ENCODE measurements around the gene PUDP.

Gene PUDP

DNA sequence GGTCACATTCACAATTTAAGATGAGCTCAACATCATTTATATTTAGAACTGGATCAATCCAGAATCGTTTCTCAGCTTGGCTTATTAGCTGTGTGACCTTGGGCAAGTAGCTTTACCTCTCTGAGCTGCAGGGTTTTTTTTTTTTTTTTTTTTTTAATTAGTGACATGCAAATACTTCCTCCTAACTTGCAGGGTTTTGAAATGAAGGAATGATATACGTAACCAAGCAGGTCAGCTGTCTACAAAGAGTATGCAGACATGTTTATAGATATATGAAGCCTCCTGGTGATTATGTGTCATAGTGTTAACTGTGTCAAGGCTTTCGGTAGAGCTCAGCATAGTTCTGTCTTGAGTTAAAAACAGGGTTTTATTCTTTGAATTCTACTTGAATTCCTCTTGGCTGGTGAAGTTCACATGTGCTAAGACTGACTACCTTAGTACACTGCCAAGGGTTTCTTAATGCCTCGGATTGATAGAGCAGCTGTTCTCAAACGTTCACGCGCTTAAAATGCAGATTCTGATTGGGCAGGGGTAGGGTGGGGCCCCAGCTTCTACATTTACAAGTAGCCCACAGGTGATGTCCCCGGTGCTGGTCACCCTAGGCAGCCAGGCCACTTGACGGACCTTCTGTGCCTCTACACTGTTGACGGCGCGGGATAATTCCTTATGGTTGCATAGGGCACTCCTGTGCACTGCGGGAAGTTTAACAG lies 1.1 kb downstream of the PUDP start:
- DNase-seq, result peak; percentile 57

DNA sequence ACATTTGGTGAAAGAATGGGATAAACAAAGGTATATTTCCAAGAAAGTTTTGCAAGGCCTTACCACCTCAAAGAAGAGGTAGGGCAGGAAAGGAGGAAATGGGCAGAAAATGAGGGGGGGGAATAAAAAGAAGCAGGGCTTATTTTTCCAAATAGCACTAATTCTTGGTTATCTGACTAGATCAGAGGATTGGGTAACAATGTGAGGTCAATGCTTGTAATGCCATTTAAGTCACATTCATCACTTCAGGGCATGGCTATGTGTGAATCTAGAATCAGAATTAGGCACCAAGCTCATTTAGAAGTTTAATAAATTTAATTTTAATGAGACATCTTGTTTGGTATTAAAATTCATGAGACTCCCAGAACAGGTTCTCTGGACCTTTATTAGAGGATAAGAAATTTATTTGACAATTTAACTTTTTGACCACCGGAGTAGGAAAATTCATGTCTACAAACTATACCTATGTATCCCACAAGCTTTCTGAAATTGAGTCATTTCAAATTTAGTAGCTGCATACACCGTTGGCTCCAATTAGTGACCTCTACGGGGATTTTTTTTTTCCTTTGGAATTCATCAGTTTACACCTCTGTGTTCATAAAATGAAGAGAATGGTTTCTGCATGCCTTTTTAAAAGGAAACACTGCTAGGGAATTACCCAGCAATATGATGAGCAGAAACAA lies 1.8 kb downstream of the PUDP start:
- peak; percentile 2 for DNase-seq

DNA sequence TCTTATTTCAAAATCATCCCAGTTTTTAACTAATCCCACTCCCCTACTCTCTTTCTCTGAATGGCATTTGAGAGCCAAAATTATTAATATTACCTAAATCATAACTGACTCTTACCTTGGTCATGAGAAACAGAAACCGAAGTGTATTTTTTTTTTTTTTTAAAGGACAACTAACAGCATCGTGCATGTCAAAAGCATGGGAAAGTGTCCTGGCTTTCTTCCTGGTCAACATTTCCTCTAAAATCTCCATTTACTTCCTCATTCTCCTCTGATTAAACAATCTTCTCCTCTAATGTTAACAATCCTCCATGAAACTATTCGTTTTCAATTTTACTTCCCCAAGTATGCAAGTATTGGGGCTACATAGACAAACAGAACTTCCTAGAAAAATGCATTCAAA lies 2.5 kb downstream of the PUDP start:
- DNase-seq, result peak; percentile 45

DNA sequence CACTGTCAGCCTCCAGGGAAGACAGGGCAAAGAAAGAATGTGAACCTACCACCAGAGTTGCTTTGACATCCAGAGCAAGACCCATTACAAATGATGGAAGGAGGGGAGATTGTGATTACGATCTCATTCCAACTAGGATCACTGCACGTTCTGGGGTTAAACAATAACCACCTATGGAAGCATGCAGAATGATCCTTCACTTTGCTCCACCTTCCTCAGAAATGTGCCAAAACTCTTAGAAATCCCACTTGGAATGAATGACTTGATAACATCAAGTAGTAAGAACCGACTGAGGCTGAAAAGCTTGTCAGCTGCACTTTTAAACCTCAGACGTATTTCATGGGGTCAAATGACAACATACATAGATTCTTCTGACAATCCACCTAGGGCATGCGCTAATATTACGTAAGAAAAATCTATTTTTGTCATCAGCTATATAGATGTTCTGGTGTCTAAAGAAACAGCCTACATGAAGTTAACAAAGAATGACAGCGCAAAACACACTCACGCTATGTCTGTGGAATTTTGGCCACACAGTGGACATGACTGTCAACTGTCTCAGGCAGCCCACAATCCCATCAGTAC lies 3.9 kb downstream of the PUDP start:
- no peak for DNase-seq

DNA sequence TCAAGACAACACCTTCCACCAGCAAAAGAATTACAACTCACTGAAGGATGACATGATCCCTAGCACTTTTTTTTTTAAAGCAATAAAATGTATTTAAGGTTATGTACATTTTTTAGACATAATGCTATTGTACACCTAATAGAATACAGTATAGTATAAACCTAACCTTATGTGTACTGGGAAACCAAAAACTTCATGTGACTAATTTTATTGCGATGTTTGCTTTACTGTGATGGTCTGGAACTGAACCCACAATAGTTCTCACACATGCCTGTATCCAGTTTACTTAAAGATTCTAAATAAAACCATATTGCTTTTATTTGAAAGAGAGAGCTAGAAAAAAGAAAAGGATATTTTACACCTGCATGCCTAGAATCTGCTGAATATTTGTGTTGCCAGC lies 4.9 kb downstream of the PUDP start:
- DNase-seq, result no peak

DNA sequence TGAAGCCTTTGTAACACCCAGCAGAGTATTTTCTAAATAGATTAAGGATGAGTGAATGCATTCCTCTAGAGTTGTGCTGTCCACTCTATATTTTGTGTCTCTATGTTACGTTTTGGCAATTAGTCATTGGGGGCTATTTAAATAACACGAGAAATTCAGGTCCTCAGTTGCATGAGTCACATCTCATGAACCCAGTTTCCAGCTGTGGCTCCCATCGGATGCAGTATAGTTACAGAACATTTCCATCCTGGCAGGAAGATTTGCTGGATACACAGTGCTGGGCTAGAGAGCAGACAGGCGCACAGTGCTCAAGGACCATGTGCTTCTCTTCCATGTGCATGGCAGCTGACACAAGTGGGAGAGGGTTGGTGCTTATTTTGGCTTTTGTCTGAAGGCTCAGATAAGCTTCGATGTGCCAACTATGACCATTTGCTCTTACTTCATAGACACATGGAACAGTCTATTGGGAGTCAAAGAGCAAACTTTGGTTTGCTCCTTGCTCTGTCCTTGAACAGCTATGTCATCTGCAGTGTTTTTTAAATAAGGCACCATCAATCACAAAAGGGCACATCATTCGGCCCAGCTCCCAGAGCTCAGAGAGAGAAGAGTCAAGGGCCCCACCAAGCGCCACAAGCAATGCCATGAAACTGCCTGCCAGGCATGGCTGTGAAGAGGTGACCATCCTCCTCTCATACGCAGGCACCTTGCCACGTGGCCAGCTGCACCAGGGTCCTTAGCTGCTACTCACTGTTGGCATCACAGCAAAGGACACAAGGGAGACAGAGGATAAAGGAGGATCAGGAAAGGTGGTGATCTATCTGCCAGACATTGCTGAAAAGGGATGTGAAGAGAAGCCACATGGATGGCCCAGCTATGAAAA lies 8.5 kb downstream of the PUDP start:
- no peak for DNase-seq

DNA sequence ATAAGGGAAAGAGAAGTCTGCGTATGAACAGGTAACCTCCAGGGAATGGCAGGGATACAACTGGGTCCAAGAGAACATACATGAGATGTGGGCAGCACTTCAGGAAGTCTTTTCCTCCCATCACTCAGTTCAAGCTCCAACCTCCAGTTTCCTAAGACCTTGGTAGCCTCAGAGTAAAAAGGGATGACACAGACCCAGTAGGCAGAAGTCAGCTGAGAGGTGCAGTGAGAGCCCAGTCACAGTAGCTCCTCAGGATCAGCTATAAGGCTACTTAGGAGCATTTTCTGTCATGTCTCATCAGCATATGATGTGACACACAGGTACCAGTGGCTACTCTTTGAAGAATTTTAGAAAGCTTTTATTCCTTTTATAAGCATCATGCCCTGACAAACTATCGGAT lies 13.0 kb downstream of the PUDP start:
- DNase-seq, result no peak

DNA sequence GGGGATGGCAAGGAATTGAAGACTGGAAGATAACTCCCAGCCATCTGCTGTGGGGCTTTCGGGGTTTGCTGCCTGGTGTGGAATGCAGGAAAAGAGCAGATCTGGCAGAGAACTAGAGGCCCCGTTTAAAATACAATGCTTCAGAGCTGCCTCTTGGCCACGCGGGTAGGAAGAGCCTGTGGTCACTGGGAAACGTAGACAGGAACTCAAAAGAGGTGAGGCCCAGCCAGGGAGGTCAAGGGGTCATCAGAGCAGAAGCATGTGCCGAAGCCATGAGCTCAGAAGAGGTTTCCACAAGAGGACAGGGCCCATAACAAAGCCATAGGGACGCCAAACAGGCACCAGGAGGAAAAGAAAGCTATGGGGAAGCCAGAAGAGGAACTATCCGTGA lies 14.9 kb downstream of the PUDP start:
- DNase-seq, result no peak

DNA sequence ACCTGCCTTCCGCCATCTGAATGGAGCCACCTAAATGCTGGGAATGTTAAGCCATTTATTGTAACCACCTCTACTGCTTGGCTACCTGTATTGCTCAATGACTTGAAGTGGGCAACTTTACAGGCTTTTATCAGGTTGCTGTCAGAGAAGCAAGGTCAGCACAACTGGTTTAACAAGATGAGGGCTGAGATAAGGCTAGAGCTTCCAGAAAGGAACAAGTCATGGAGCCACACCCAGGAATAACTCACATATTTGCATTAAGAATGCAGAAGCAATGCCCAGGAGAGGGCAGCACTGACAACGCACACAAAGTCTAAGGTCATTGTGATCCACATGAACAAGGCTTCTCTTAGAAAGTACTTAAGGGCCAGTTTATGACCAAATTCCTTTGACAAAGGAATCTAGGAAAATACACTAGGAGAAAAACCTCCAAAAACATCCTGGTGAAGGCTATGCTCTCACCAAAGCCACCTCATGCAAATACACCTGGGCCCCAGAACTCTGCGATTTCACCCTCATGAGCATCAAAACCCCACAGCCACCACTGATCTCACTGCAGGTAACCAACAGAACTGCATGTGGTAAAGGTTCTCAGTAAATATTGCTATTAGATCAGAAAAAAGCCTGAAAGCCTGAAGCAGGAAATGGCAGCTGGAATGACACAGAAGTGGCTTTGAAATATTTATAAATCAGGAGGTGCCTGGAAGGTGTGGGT lies 15.5 kb downstream of the PUDP start:
- peak; percentile 59 for DNase-seq

DNA sequence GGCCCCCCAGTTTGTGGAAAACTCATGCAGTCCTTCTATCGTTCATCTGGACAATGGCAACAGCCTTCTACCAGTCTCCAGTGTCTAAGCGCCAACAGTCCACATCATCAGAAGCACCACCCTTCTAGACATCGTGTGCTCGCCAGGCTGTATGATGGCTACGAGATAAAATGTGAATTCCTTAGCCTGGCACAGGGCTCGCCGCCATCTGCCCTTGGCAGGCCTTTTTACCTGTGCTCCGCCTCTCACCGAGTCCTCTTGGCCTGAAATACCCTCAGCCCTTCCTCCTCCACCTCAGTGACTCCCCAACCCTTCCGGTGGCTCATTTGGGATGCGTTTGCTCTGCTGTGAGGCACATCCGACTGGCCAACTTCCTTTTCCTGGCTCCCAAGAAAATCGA lies 16.3 kb downstream of the PUDP start:
- no peak for DNase-seq

DNA sequence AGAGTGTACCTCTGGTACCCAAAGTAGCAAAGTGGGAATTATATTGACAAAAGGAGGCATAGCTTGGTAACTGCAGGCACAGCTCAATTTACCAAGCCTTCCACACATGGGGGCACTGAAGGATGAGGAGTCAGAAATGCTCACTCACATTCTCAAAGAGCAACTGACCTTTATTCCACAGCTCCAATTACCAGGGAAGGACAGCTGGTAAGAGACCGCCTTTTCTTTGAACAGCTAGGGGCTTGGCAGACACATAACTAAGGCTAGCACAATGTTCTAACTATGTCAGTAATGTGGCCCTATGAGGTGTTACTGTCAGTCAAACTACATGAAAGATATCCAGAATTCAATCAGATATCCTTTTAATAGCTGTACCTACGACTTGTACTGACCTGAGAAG lies 20.9 kb downstream of the PUDP start:
- DNase-seq, result no peak

DNA sequence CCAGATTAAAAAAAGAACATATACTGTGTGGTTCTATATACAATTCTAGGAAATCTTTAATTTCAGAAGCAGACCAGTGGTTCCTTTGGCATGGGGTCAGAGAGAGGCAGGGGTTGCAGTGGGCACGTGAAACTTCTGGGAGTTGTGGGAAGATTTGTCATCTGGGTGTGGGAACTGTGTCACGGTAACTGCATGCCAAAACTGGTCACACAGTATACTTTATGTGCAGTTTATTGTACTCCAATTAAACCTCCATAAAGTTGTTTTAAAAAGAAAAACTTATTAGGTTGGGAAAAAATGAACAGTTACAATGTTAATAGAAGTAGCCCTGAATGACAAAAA lies 27.1 kb downstream of the PUDP start:
- DNase-seq, result no peak

DNA sequence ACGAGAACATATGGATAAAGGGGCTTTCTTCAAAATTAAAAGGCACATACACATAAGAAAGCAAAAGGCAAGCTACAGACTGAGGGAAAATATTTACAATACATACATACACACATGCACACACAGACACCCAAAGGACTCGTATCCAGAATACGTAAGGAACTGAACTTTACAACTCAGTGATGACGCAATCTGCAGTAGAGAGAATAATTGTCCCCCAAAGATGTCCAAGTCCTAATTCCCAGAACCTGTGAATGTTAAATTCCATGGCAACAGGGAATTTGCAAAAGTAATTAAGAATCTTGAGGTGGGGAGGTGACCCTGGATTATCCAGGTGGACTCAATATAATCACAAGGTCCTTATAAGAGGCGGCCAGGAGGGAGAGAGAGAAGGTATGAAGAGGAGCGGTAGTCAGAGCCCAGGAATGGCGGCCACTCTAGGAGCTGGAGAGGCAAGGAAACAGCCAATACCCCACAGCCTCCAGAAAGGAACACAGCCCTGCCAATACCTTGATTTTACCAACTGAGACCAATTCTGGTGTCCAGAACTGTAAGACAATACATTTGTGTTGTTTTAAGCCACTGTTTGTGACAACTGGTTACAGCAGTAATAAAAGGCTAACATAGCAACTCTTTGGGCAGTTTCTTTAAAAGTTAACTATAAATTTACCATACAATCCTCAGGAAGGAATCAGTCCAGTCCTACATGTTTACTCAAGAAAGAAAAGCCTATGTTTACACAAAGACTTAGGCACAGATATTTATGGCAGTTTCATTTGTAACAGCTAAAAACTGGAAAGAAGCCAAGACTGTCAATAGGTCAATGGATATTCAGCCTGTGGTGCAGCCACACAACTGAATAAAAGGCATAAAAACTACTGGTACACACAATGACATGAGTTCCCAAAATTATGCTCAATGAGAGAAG lies 27.7 kb downstream of the PUDP start:
- DNase-seq, result peak; percentile 62

DNA sequence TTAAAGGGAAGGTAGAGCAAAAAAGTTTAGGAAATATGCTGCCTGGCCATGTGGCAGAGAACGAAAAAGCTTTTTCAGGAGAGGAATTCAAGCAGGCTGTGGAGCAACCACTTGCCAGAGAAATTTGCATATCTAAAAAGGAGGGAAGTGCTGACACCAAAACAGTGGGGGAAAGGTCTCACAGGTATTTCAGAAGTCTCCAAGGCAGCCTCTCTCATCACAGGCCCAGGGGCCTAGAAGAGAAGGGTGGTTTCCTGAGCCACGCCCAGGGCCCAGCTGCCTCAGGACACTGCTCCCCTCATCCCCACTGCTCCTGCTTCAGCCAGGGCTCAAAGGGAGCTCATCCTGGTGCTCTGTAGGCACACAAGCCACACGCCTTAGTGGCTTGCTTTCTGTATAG lies 30.4 kb downstream of the PUDP start:
- DNase-seq, result no peak

DNA sequence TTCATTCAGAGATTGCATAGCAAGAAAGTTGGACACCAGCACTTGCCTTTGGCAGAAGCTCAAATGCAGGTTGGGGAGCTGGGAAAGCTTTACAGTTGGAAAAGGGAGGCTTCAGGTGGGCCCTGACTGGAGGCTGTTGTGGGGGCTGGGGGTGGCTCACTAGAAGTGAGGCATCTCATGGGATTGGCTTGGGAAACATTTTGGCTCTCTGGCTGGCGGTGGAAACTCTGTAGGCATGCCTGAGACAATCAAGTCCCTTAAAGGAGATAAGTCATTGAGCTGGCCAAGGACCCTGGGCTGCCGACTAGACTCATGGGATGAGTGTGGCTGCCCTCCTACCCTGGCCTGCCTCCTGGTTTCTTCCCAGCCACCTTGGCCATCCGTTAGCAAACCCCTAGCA lies 31.9 kb downstream of the PUDP start:
- no peak for DNase-seq

DNA sequence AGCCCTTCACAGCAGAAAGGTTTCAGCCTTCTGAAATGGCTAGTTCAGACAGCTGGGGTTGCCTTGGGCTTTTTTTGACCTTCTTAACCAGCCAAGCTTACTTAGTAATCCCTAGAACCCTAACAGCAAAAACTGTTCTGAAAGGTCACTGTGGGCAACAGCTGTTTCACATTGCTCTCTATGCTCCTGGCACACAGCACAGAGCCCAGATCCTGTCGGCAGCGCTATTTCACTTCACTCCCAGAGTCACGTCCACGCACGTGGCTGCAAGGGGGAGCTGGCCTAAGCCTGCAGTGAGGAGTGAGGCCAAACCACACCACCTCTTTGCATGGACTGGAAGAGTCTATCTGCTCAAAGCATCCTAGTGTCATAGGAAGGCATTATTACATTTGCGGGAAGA lies 32.4 kb downstream of the PUDP start:
- no peak for DNase-seq

DNA sequence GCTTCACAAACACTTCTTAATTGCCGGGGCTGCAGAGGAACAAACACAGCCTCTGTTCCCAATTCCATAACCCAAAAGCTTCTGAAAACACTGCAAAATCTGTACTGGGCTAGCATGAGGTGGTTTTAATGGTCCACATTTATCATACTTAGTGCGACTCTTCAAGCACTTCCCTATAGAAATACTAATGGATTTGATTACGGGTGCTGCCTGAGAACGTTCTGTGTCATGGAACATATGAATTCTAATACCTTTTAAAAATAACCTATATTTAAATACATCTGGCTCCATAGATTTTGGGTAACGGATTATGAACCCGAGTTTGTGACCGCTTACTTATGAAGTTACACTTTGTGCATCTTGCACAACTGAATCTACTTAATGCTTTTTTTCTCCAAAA lies 35.9 kb downstream of the PUDP start:
- no peak for DNase-seq

DNA sequence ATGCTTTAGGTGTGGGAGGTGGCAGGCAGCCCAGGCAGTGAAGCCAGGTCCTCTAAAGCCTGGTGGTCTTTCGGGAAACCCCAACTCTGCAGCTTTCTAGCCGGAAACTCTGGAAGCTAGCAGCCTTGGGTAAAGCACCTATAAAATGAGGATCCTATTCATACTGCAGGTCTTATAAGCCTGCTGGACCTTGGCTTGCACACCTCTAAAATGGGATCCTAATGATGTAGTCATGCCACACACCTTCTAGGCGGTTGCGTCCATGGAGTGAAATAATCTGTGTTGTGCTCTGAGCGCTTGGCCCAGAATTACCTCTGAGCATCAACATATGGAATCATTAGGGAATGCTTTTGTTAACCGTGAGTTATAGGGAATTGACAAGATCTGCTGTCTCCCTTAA lies 36.4 kb downstream of the PUDP start:
- DNase-seq, result no peak

DNA sequence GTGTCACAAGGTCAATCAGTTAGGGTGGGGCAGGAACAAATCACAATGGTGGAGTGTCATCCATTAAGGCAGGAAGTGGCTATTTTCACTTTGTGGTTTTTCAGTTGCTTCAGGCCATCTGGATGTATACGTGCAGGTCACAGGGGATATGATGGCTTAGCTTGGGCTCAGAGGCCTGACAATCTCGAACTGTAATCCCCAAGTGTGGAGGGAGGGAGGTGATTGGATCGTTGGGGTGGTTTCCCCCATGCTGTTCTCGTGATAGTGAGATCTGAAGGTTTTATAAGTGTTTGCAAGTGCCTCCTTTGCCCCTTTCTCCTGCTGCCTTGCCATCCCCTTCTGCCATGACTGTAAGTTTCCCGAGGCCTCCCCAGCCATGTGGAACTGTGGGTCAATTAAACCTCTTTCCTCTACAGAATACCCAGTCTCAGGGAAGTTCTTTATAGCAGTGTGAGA lies 37.1 kb downstream of the PUDP start:
- DNase-seq, result no peak

DNA sequence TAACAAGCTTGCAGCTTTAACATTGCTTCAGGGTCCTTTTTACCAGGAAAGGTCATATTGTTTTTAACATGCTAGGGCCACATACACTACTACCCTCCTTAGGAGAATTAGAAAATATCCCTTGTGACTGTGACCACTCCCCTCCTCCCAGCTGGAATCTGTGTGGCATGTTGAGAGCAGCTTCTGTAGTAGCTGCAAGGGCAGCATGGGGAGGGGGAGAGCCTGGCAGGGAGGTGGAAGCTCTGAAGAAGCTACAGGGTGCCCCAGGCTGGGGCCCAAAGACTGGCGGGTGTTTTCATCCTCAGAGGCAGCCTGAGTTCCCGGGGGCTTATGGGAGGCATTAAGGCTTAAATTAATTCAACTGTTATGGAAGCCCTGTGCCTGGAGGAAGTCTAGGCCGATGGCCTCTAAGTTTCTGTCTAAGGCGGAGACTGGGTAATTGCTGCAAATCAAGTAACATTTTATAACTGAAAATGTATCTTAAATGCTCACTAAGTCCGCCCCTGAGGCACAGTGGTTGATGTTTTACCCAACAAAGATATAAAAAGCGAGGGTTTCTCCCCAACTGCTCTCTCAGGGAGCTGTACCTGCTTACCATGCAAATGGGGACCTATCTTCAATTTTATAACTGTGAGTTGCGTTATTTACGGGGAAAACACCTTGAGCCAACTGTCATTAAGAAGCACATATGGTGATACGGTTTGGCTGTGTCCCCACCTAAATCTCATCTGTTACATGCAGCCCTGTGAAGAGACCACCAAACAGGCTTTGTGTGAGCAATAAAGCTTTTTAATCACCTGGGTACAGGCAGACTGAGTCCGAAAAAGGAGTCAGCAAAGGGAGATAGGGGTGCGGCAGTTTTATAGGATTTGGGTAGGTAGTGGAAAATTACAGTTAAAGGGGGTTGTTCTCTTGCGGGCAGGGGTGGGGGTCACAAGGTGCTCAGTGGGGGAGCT lies 37.8 kb downstream of the PUDP start:
- DNase-seq, result no peak
